Subcutaneous abdominal adipose tissue (tissue), 5 donors: ENCODE data around the gene RBBP6.

Experiments used
- H3K27ac ChIP-seq: one replicate; pipeline ENCODE4 v1.7.0; 2013; ENCODE audit warnings: low read depth, mild to moderate bottlenecking, inconsistent platforms, low read length, moderate library complexity
- H3K27me3 ChIP-seq, 5 donors: one replicate each; pipeline ENCODE4 v1.7.0; 2013; ENCODE audit warnings: low read length in 5 of 5, inconsistent platforms in 1 of 5; ENCODE audit not compliant: control insufficient read depth in 5 of 5, insufficient read depth in 4 of 5
- H3K36me3 ChIP-seq, 5 donors: one replicate each; pipeline ENCODE4 v1.7.0; 2013; ENCODE audit warnings: low read length in 5 of 5; ENCODE audit not compliant: control insufficient read depth in 5 of 5, insufficient read depth in 5 of 5
- H3K4me1 ChIP-seq, 5 donors: one replicate each; pipeline ENCODE4 v1.7.0; 2013; ENCODE audit warnings: low read length in 5 of 5, mild to moderate bottlenecking in 3 of 5, moderate library complexity in 1 of 5; ENCODE audit not compliant: control insufficient read depth in 5 of 5, insufficient read depth in 5 of 5
- H3K4me3 ChIP-seq, 5 donors: one replicate each; pipeline ENCODE4 v1.7.0; 2013; ENCODE audit warnings: low read length in 5 of 5, low read depth in 1 of 5
- H3K9ac ChIP-seq, 5 donors: one replicate each; pipeline ENCODE4 v1.7.0; 2013; ENCODE audit warnings: low read length in 5 of 5, mild to moderate bottlenecking in 4 of 5, moderate library complexity in 3 of 5
- H3K9me3 ChIP-seq, 5 donors: one replicate each; pipeline ENCODE4 v1.7.0; 2013; ENCODE audit warnings: low read length in 5 of 5; ENCODE audit not compliant: control insufficient read depth in 5 of 5
- donor health status: healthy.
- donor health status: healthy.
- donor health status: healthy.
- donor health status: healthy.
- donor health status: healthy.

The RBBP6 gene

DNA sequence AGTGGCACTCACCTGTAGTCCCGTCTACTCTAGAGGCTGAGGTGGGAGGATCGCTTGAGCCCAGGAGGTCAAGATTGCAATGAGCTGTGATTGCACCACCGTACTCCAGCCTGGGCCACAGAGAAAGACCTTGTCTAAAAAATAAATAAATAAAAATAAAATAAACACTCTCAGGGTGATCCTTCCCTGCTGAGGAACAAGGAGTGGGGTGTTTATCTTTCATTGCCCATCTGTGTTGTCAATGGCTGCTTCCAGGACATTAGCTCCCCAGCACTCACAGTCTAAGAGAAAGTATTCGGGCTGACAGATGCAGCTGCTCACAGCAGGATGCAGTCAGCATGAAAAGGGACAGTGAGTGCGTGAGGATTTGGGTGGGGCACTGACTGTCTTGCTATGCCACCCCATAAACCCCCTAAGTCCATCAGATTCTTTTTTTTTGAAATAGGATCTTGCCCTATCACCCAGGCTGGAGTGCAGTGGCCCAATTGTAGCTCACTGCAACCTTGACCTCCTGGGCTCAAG, 31.3 kb upstream of the RBBP6 start:
- Histone ChIP-seq H3K27ac (no peak overlapping the region), H3K4me3 (no peak overlapping the region), H3K9me3 (no peaks in the 10 kb centered on the region), H3K36me3 (no peaks in the 10 kb centered on the region), H3K4me1 (no peaks in the 10 kb centered on the region), H3K27me3 (peaks cover 0 to 7% (median 3%) of the 10 kb centered on the region in 5 donors), H3K9ac (no peak overlapping the region)

DNA sequence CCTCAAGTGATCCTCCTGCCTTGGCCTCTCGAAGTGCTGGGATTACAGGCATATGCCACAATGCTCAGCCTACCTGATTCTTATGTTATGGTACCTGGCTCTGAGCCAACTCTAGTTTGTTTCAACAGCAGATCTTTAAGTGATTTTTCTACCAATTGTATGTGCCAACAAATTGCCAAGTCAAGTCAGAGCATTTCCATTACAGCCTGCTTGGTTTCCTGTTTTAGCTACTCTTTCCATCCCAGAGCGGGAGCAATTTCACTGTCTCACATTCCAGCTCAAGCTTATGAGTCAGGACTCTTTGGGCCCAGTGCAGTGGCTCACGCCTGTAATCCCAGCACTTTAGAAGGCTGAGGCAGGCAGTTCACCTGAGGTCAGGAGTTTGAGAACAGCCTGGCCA, 30.8 kb upstream of the RBBP6 start:
- Histone ChIP-seq H3K9ac (no peak overlapping the region), H3K9me3 (no peaks in the 10 kb centered on the region), H3K27ac (no peak overlapping the region), H3K4me3 (no peak overlapping the region), H3K4me1 (no peaks in the 10 kb centered on the region), H3K36me3 (no peaks in the 10 kb centered on the region), H3K27me3 (peaks cover 0 to 7% (median 3%) of the 10 kb centered on the region in 5 donors)

DNA sequence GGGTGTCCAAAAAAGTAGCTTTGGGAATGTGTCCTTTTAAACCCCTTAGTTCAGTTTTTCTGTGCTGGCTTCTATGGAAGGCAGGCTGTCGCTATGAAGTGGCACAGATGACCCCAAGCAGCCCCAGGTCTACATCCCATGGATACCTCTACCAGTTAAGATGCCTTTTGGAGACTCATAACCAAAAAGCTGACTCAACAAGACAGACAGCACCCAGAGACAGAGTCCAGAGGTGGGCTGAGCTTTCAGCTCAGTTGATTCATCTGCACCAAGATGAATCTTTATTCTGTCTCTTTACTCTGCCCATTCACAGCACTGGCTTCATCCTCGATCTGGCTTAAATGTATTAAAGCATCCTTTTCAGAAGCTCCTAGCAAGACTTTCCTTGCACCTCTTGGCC, 29.8 kb upstream of the RBBP6 start:
- H3K4me3 ChIP-seq, result no peak overlapping the region
- no peaks in the 10 kb centered on the region for H3K4me1 ChIP-seq
- no peaks in the 10 kb centered on the region for H3K9me3 ChIP-seq
- peaks cover 0 to 7% (median 3%) of the 10 kb centered on the region in 5 donors for H3K27me3 ChIP-seq
- no peaks in the 10 kb centered on the region for H3K36me3 ChIP-seq
- no peak overlapping the region for H3K9ac ChIP-seq
- H3K27ac ChIP-seq, result no peak overlapping the region

DNA sequence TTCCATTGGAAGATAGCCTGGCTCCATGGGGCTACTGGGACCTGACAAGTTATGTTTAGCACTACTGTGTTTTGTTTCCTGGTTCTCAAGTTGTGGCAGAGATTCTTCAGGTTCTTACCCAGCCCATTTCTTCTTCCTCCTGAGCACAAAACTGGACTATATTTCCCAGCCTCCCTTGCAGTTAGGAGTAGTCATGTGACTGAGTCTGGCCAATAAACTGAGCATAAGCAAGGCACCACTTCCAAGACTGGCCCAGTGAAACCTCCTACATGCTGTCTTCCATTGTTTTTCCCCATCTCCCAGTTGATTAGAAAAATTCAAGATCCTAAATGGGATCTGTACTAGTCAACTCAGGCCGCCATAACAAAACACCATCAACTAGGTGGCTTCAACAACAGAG, 28.2 kb upstream of the RBBP6 start:
- H3K9me3 ChIP-seq, result no peaks in the 10 kb centered on the region
- H3K4me1 ChIP-seq, result no peaks in the 10 kb centered on the region
- no peak overlapping the region for H3K4me3 ChIP-seq
- no peak overlapping the region for H3K9ac ChIP-seq
- H3K27ac ChIP-seq, result no peak overlapping the region
- peaks cover 0 to 5% (median 3%) of the 10 kb centered on the region in 5 donors for H3K27me3 ChIP-seq
- no peaks in the 10 kb centered on the region for H3K36me3 ChIP-seq

DNA sequence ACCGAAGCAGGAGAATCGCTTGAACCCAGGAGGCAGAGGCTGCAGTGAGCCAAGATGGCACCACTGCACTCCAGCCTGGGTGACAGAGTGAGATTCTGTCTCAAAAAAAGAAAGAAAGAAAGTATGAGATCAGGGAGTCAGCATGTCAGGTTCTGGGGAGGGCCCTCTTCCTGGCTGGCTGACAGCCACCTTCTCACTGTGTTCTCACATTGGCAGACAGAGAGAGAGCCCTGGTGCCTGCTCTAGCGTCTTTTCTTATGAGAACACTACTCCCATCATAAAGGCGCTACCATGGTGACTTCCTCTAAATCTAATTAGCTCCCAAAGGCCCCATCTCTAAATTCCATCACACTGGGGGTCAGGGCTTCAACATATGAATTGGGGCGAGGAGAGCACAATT, 27.6 kb upstream of the RBBP6 start:
- H3K36me3 ChIP-seq, result no peaks in the 10 kb centered on the region
- H3K4me1 ChIP-seq, result peaks cover 0 to under 1% (median 0%) of the 10 kb centered on the region in 5 donors
- no peak overlapping the region for H3K27ac ChIP-seq
- H3K4me3 ChIP-seq, result no peak overlapping the region
- H3K27me3 ChIP-seq, result peaks cover 0 to 5% (median 3%) of the 10 kb centered on the region in 5 donors
- H3K9ac ChIP-seq, result no peak overlapping the region
- H3K9me3 ChIP-seq, result no peaks in the 10 kb centered on the region

DNA sequence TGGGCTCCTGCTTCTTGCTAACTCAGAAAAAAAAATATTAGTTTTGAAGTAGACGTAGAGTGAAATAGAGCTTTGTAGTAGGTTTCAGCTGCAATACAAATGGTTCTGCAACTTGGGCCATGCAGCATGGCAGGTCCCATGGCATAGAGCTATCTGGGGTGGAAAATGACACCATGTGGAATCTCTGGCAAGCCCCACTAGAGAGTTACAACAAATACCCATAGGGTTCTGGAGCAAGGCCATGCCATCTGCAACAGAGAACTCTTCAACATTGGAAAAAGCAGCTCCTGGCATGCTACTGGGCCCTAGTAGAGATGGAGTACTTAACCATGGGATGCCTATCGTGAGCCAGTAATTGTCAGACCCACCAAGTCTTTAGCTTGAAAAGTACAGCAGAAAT, 25.3 kb upstream of the RBBP6 start:
- Histone ChIP-seq H3K4me1 (peaks cover 0 to 8% (median 4%) of the 10 kb centered on the region in 5 donors), H3K4me3 (no peak overlapping the region), H3K36me3 (no peaks in the 10 kb centered on the region)

DNA sequence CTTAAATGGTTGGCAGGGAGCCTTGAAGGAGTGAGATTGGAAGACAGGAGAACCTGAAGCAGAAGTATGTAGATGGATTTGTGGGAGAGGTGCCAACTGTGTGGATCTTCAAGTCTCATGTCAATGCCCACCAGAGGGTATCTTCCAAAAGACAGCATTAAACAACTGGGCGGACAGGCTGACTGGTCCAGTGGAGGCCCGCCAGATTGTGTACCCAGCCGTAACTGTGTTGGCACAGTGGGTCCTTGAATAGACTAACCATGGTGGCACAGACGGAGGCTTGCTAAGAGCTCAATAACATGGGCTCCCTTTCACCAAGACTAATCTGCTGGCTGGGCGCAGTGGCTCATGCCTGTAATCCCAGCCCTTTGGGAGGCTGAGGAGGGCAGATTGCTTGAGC, 24.2 kb upstream of the RBBP6 start:
- no peak overlapping the region for H3K4me3 ChIP-seq
- H3K9me3 ChIP-seq, result no peaks in the 10 kb centered on the region
- H3K27ac ChIP-seq, result no peak overlapping the region
- H3K36me3 ChIP-seq, result no peaks in the 10 kb centered on the region
- no peaks in the 10 kb centered on the region for H3K27me3 ChIP-seq
- no peak overlapping the region for H3K9ac ChIP-seq
- peaks cover 0 to 8% (median 4%) of the 10 kb centered on the region in 5 donors for H3K4me1 ChIP-seq

More for the DNA sequence above, 25.3 kb upstream of the RBBP6 start:
- Histone ChIP-seq H3K27me3 (no peaks in the 10 kb centered on the region), H3K9me3 (no peaks in the 10 kb centered on the region), H3K27ac (no peak overlapping the region), H3K9ac (no peak overlapping the region)

DNA sequence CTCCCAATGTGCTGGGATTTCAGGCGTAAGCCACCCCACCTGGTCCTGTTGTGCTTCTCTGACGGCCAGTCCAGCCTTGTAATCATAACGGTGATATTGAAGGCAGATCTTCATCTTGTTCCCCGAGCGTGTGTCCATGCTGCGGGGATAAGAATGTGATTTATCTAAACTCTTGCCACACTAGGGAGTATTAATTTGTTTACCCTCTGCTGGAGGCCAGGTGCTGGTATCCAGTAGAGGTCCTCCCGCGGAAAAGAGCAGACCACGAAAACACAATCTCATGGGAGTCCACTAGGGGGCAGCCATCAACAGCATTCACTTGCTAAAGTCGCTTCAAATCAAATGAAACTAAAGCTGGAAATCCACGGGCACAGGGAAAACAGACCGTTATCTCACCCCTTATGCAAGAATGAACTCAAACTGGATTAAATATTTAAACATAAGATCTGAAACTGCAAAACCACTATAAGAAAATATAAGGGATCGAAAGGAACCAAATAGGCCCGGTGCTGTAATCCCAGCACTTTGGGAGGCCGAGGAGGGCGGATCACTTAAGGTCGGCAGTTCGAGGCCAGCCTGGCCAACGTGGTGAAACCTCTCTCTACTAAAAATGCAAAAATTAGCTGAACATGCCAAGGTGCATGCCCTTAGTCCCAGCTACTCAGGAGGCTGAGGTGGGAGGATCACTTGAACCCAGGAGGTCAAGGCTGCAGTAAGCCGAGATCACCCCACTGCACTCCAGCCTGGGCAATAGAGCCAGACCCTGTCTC, 22.3 kb upstream of the RBBP6 start:
- peak overlapping the region in 3 of 5 donors; percentile 28 to 68 (median 30) for H3K9ac ChIP-seq
- no peaks in the 10 kb centered on the region for H3K27me3 ChIP-seq
- peaks cover 0 to 8% (median 4%) of the 10 kb centered on the region in 5 donors for H3K4me1 ChIP-seq
- H3K27ac ChIP-seq, result no peak overlapping the region
- H3K4me3 ChIP-seq, result peak overlapping the region; percentile 30 to 66 (median 53)
- no peaks in the 10 kb centered on the region for H3K36me3 ChIP-seq
- H3K9me3 ChIP-seq, result no peaks in the 10 kb centered on the region

DNA sequence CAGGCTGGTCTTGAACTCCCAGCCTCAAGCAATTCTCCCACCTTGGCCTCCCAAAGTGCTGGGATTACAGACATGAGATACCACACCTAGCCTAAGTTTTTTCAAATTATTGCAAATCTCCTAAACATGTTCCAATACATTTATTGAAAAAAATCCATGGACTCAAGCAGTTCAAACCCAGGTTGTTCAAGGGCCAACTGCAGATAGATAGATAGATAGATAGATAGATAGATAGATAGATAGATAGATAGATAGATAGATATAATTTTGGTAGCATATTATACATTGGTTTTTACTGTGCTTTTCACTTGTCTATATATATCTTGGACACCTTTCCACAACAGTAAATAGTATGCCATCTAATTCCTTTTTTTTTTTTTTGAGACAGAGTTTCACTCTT, 20.9 kb upstream of the RBBP6 start:
- H3K36me3 ChIP-seq, result no peaks in the 10 kb centered on the region
- no peak overlapping the region for H3K27ac ChIP-seq
- peaks cover 0 to 8% (median 4%) of the 10 kb centered on the region in 5 donors for H3K4me1 ChIP-seq
- H3K9me3 ChIP-seq, result no peaks in the 10 kb centered on the region
- no peaks in the 10 kb centered on the region for H3K27me3 ChIP-seq
- H3K4me3 ChIP-seq, result no peak overlapping the region
- no peak overlapping the region for H3K9ac ChIP-seq

DNA sequence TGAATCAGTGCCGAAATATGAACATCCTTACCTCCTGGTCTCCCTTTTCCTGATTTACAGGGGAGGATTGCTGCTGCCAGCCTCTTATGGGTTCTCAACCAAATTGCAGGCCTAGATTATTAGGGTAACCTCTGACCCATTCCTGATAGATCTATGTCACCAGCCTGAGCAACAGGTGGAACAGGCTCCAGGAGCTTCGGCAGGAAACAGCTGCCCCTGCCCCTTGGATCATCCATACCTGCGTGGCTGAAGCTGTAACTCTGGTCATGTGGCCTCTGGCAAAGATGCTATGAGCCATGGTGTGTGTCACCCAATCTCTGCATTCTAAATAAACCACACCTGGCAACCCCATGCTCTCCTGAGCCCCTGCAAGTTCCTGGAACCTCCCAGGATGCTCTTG, 18.4 kb upstream of the RBBP6 start:
- no peaks in the 10 kb centered on the region for H3K9me3 ChIP-seq
- H3K27ac ChIP-seq, result no peak overlapping the region
- H3K4me1 ChIP-seq, result peaks cover 0 to 14% (median 5%) of the 10 kb centered on the region in 5 donors
- no peak overlapping the region for H3K4me3 ChIP-seq
- H3K9ac ChIP-seq, result no peak overlapping the region
- H3K27me3 ChIP-seq, result no peaks in the 10 kb centered on the region
- H3K36me3 ChIP-seq, result no peaks in the 10 kb centered on the region
